Measurements from ENCODE around the gene MRPS7. TPM values are rescaled to one million over a fixed set of nuclear protein-coding genes. Genes with fewer than 3 reads are reported as not detected.

The MRPS7 gene
- polyA plus RNA-seq, 2 of the 4 experiments (the other 2 are of a cell fraction): 144 to 163 TPM

DNA sequence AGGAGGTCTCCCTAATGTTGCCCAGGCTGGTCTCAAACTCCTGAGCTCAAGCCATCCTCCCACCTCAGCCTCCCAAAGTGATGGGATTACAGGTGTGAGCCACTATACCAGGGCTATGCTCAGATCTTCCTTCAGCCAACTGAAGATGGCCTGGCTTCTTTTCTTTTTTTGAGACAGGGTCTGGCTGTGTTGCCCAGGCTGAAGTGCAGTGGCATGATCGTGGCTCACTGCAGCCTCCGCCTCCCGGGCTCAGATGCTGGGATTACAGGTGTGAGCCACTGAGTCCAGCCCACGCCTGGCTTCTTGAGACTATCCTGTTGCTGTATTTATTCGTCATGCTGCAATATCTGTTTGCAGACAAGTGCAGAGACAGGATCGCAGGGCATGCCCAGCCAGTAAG is 23.4 kb downstream of the MRPS7 start:
- Histone ChIP-seq H3K4me2 (no peak overlapping the region), H3K27ac (no peak overlapping the region), H3K4me1 (peaks cover 8% of the 10 kb centered on the region), H3K9me3 (no peaks in the 10 kb centered on the region), H3K4me3 (no peak overlapping the region)
- ChIA-PET POLR2A (interaction anchor here (2.1 kb wide), 1 partner anchor 14 kb away, joined by 6 read pairs; the partner anchor contains the start of gene MIF4GD), CTCF (interaction anchor here (0.8 to 10.1 kb wide), 6 partner anchors 9 to 127 kb away, joined by 3 to 110 read pairs (median 4); partner anchors contain the start of gene MIF4GD)
- ATAC-seq (no peak), DNase-seq (ENCODE audit: low read depth in 1 of 2, low spot score in 1 of 2) (no peak), FAIRE-seq (no peak)
- TF ChIP-seq, protein P1, sequence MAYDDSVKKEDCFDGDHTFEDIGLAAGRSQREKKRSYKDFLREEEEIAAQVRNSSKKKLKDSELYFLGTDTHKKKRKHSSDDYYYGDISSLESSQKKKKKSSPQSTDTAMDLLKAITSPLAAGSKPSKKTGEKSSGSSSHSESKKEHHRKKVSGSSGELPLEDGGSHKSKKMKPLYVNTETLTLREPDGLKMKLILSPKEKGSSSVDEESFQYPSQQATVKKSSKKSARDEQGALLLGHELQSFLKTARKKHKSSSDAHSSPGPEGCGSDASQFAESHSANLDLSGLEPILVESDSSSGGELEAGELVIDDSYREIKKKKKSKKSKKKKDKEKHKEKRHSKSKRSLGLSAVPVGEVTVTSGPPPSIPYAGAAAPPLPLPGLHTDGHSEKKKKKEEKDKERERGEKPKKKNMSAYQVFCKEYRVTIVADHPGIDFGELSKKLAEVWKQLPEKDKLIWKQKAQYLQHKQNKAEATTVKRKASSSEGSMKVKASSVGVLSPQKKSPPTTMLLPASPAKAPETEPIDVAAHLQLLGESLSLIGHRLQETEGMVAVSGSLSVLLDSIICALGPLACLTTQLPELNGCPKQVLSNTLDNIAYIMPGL (CRISPR knock-in tag; IDR thresholded peaks at IDR 0.05; ENCODE audit: borderline replicate concordance): no peak
- TF ChIP-seq, protein P2, sequence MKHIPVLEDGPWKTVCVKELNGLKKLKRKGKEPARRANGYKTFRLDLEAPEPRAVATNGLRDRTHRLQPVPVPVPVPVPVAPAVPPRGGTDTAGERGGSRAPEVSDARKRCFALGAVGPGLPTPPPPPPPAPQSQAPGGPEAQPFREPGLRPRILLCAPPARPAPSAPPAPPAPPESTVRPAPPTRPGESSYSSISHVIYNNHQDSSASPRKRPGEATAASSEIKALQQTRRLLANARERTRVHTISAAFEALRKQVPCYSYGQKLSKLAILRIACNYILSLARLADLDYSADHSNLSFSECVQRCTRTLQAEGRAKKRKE (CRISPR knock-in tag; IDR thresholded peaks at IDR 0.05; ENCODE audit: low read depth): no peak
- TF ChIP-seq, protein P3, sequence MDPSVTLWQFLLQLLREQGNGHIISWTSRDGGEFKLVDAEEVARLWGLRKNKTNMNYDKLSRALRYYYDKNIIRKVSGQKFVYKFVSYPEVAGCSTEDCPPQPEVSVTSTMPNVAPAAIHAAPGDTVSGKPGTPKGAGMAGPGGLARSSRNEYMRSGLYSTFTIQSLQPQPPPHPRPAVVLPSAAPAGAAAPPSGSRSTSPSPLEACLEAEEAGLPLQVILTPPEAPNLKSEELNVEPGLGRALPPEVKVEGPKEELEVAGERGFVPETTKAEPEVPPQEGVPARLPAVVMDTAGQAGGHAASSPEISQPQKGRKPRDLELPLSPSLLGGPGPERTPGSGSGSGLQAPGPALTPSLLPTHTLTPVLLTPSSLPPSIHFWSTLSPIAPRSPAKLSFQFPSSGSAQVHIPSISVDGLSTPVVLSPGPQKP (IDR thresholded peaks at IDR 0.05; ENCODE audit: low read depth, low read length): no peak
- TF ChIP-seq MAFK (IDR thresholded peaks at IDR 0.05; ENCODE audit: partially characterized antibody) (no peak), ZFP36 (IDR thresholded peaks at IDR 0.05; ENCODE audit: borderline replicate concordance, partially characterized antibody) (no peak), ZC3H11A (IDR thresholded peaks at IDR 0.05) (no peak), CHD2 (IDR thresholded peaks at IDR 0.05; ENCODE audit: low read length, partially characterized antibody) (no peak), GATA3 (IDR thresholded peaks at IDR 0.05; ENCODE audit: borderline replicate concordance) (no peak), BHLHE40 (IDR thresholded peaks at IDR 0.05; ENCODE audit: low read depth, low read length) (no peak), NR3C1 (IDR thresholded peaks at IDR 0.05) (no peak)
- TF ChIP-seq, protein P4, sequence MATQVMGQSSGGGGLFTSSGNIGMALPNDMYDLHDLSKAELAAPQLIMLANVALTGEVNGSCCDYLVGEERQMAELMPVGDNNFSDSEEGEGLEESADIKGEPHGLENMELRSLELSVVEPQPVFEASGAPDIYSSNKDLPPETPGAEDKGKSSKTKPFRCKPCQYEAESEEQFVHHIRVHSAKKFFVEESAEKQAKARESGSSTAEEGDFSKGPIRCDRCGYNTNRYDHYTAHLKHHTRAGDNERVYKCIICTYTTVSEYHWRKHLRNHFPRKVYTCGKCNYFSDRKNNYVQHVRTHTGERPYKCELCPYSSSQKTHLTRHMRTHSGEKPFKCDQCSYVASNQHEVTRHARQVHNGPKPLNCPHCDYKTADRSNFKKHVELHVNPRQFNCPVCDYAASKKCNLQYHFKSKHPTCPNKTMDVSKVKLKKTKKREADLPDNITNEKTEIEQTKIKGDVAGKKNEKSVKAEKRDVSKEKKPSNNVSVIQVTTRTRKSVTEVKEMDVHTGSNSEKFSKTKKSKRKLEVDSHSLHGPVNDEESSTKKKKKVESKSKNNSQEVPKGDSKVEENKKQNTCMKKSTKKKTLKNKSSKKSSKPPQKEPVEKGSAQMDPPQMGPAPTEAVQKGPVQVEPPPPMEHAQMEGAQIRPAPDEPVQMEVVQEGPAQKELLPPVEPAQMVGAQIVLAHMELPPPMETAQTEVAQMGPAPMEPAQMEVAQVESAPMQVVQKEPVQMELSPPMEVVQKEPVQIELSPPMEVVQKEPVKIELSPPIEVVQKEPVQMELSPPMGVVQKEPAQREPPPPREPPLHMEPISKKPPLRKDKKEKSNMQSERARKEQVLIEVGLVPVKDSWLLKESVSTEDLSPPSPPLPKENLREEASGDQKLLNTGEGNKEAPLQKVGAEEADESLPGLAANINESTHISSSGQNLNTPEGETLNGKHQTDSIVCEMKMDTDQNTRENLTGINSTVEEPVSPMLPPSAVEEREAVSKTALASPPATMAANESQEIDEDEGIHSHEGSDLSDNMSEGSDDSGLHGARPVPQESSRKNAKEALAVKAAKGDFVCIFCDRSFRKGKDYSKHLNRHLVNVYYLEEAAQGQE (IDR thresholded peaks at IDR 0.05): no peak
- TF ChIP-seq, protein P5, sequence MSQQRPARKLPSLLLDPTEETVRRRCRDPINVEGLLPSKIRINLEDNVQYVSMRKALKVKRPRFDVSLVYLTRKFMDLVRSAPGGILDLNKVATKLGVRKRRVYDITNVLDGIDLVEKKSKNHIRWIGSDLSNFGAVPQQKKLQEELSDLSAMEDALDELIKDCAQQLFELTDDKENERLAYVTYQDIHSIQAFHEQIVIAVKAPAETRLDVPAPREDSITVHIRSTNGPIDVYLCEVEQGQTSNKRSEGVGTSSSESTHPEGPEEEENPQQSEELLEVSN (IDR thresholded peaks at IDR 0.05; ENCODE audit: borderline replicate concordance, low read depth): no peak
- WGBS (ENCODE audit: missing lambda C conversion rate): 91% methylated on average over 6 of the region's 6 CpGs

DNA sequence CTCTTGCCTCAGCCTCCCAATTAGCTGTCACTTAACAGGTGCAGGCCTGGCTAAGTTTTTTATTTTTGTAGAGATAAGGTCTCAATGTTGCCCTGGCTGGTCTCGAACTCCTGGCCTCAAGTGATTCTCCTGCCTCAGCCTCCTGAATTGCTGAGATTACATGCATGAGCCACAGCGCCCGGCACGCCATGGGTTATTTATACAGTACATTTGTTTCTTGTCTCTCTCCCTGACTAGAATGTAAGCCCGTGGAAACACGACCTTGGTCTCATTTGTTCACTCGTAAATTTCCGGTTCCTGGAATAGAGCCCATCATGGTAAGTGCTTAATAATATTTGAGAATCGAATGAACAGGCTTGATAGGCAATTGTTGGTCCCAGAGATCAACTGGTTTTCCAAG is 25.5 kb downstream of the MRPS7 start:
- DNase-seq (ENCODE audit: low read depth in 1 of 2, low spot score in 1 of 2): no peak
- ATAC-seq: no peak
- 90% methylated on average over 9 of the region's 9 CpGs for WGBS (ENCODE audit: missing lambda C conversion rate)
- ChIA-PET CTCF (interaction anchor here (1.0 to 10.1 kb wide), 4 partner anchors 9 to 125 kb away, joined by 3 to 110 read pairs (median 5); partner anchors contain the start of gene MIF4GD), POLR2A (no interaction called here)
- H3K4me1 ChIP-seq: peaks cover 12% of the 10 kb centered on the region
- FAIRE-seq: no peak
- H3K9me3 ChIP-seq: no peaks in the 10 kb centered on the region
- no peak overlapping the region for H3K27ac ChIP-seq
- no peak overlapping the region for H3K4me2 ChIP-seq
- no peak overlapping the region for H3K4me3 ChIP-seq
- TF ChIP-seq TP53 (CRISPR knock-in tag; IDR thresholded peaks at IDR 0.05) (no peak), SREBF2 (IDR thresholded peaks at IDR 0.05) (no peak), MYC (IDR thresholded peaks at IDR 0.05; ENCODE audit: borderline replicate concordance, low read length) (no peak), FOXS1 (CRISPR knock-in tag; IDR thresholded peaks at IDR 0.05) (no peak), POLR2A (IDR thresholded peaks at IDR 0.05; ENCODE audit: low read length) (no peak), PHF8 (IDR thresholded peaks at IDR 0.05; ENCODE audit: borderline replicate concordance, low read depth) (no peak), FOSL2 (IDR thresholded peaks at IDR 0.05) (no peak), FOSL2 (CRISPR knock-in tag; IDR thresholded peaks at IDR 0.05) (no peak), JUN (IDR thresholded peaks at IDR 0.05) (no peak), RARB (CRISPR knock-in tag; IDR thresholded peaks at IDR 0.05) (no peak), ZNF302 (CRISPR knock-in tag; IDR thresholded peaks at IDR 0.05) (no peak), RNF2 (IDR thresholded peaks at IDR 0.05; ENCODE audit: borderline replicate concordance, low read depth) (no peak)
- TF ChIP-seq, protein P1 (CRISPR knock-in tag; IDR thresholded peaks at IDR 0.05; ENCODE audit: borderline replicate concordance): no peak
- TF ChIP-seq, protein P6, sequence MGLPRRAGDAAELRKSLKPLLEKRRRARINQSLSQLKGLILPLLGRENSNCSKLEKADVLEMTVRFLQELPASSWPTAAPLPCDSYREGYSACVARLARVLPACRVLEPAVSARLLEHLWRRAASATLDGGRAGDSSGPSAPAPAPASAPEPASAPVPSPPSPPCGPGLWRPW (IDR thresholded peaks at IDR 0.05): no peak
- TF ChIP-seq, protein P7, sequence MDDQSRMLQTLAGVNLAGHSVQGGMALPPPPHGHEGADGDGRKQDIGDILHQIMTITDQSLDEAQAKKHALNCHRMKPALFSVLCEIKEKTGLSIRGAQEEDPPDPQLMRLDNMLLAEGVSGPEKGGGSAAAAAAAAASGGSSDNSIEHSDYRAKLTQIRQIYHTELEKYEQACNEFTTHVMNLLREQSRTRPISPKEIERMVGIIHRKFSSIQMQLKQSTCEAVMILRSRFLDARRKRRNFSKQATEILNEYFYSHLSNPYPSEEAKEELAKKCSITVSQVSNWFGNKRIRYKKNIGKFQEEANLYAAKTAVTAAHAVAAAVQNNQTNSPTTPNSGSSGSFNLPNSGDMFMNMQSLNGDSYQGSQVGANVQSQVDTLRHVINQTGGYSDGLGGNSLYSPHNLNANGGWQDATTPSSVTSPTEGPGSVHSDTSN (IDR thresholded peaks at IDR 0.05): no peak
